ENCODE results near the gene INAVA.
A peak's percentile ranks its signal among the peaks of the same experiment; 100 is the strongest.

INAVA gene

DNA sequence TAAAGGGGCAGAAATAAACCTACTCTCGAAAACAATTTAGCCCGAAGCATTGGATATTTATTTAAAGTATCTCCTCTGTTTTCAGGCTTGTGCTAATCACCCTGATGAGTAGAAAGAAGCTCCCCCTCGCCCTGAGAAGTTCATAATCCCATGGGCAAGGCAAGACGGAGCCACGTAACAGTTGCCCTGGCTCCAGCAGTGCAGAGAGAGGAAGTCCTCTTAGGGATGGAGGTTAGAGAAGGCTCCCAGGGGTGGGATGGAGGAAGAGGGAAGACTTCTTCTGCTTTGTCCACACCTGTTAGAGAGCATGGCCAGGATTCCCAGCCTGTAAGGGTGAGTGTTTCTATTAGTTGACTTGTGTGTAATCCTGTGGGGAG lies 25.3 kb upstream of the INAVA start:
- no peak overlapping the region for H2AFZ ChIP-seq (ENCODE audit: low read depth)
- no peak overlapping the region for H3K9ac ChIP-seq
- H3K36me3 ChIP-seq (ENCODE audit: insufficient read depth), result no peaks in the 10 kb centered on the region
- peaks cover 52% of the 10 kb centered on the region for H3K4me1 ChIP-seq (ENCODE audit: low read depth, poor library complexity, severe bottlenecking)
- TF ChIP-seq, protein P1, sequence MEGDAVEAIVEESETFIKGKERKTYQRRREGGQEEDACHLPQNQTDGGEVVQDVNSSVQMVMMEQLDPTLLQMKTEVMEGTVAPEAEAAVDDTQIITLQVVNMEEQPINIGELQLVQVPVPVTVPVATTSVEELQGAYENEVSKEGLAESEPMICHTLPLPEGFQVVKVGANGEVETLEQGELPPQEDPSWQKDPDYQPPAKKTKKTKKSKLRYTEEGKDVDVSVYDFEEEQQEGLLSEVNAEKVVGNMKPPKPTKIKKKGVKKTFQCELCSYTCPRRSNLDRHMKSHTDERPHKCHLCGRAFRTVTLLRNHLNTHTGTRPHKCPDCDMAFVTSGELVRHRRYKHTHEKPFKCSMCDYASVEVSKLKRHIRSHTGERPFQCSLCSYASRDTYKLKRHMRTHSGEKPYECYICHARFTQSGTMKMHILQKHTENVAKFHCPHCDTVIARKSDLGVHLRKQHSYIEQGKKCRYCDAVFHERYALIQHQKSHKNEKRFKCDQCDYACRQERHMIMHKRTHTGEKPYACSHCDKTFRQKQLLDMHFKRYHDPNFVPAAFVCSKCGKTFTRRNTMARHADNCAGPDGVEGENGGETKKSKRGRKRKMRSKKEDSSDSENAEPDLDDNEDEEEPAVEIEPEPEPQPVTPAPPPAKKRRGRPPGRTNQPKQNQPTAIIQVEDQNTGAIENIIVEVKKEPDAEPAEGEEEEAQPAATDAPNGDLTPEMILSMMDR (conservative IDR thresholded peaks at IDR 0.05; ENCODE audit: low read depth, low read length), result no peak
- no peaks in the 10 kb centered on the region for H3K27me3 ChIP-seq (ENCODE audit: insufficient read depth, low read depth)
- no peaks in the 10 kb centered on the region for H4K20me1 ChIP-seq (ENCODE audit: insufficient read depth)
- no peaks in the 10 kb centered on the region for H3K79me2 ChIP-seq (ENCODE audit: insufficient read depth, low read depth)
- H3K4me2 ChIP-seq, result peak overlapping the region; percentile 7; the same call in 1 of the 2 replicates
- no peak overlapping the region for H3K4me3 ChIP-seq (IDR thresholded peaks at IDR 0.05; ENCODE audit: insufficient read depth, low read depth, low read length)
- no peak overlapping the region for H3K27ac ChIP-seq

DNA sequence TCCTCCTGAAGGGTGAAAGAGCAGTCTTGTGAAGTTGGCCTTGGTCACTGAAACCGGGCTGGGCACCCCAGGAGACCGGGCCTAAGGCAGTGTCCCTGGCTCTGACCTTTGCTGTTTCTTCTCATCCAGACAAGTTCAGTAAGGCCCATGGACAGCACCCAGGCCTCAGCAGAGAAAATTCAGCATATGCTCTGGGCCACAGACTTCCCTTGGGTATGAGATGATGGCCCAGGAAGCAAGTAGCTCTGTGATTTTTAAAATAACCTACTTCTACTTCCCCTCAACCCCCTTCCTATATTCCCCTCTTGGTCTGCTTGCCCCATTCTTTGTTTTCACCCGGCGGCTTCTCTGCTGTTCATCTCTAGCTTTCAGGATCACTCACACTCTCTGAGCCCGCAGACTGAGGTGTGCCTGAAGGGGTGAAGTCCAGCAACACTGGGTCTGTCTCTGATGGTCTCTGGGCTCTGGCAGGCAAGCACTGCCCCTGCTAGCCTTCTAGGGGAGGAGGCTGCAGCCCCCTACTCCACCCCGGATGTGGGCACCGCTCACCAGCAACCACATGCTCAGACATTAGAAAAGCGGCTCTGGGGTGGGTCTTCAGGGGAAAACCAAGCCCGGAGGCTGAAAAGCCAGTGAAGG lies 24.8 kb upstream of the INAVA start:
- H3K27ac ChIP-seq, result no peak overlapping the region
- H3K9ac ChIP-seq, result no peak overlapping the region
- no peaks in the 10 kb centered on the region for H3K36me3 ChIP-seq (ENCODE audit: insufficient read depth)
- peaks cover 52% of the 10 kb centered on the region for H3K4me1 ChIP-seq (ENCODE audit: low read depth, poor library complexity, severe bottlenecking)
- no peak overlapping the region for H2AFZ ChIP-seq (ENCODE audit: low read depth)
- TF ChIP-seq, protein P1 (conservative IDR thresholded peaks at IDR 0.05; ENCODE audit: low read depth, low read length), result no peak
- H3K4me3 ChIP-seq (IDR thresholded peaks at IDR 0.05; ENCODE audit: insufficient read depth, low read depth, low read length), result no peak overlapping the region
- H4K20me1 ChIP-seq (ENCODE audit: insufficient read depth), result no peaks in the 10 kb centered on the region
- no peaks in the 10 kb centered on the region for H3K27me3 ChIP-seq (ENCODE audit: insufficient read depth, low read depth)
- peak overlapping the region; percentile 7; the same call in 1 of the 2 replicates for H3K4me2 ChIP-seq
- no peaks in the 10 kb centered on the region for H3K79me2 ChIP-seq (ENCODE audit: insufficient read depth, low read depth)

DNA sequence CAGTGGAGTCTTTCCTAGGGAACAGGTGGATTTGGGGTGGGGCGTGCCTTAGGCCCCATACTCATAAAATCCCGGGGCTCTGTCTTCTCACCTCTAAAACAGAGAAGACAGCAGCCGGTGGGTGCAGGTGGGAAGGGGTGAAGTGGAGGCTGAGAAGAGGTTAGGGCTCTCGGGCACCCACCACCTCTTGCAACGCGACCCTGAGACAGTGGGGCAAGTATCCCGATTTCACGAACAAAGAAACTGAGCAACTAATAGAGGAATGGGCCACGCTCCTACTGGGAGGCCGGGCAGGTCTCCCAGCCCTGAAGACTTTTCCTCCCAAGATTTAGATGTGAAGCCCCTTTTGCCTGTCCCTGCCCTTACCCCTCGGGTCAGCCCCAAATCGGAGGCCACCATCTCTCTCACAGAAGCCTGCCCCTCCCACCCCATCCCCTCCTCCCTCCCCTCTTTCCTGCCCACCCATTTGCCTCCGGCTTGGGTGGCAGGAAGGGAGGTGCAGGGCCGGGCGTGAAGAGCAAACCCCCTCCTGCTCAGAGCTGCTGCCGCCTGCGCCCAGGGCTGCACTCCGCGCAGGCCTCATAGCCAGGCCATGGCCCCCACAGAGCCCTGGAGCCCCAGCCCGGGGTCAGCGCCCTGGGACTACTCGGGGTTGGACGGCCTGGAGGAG lies 22.1 kb upstream of the INAVA start, which contains the start of gene GPR25:
Gene GPR25, plus strand, starts transcription at position 536 of the 670 bp plus-strand sequence. Its CDS starts 57 bp downstream, at position 593.
- no peaks in the 10 kb centered on the region for H4K20me1 ChIP-seq (ENCODE audit: insufficient read depth)
- H3K4me2 ChIP-seq, result no peak within 1 kb of the TSS
- H3K79me2 ChIP-seq (ENCODE audit: insufficient read depth, low read depth), result no peaks in the 10 kb centered on the region
- no peak within 1 kb of the TSS for H2AFZ ChIP-seq (ENCODE audit: low read depth)
- peaks cover 40% of the 10 kb centered on the region for H3K4me1 ChIP-seq (ENCODE audit: low read depth, poor library complexity, severe bottlenecking)
- no peak within 1 kb of the TSS for H3K9ac ChIP-seq
- H3K27ac ChIP-seq, result no peak within 1 kb of the TSS
- no peaks in the 10 kb centered on the region for H3K36me3 ChIP-seq (ENCODE audit: insufficient read depth)
- H3K27me3 ChIP-seq (ENCODE audit: insufficient read depth, low read depth), result no peaks in the 10 kb centered on the region
- H3K4me3 ChIP-seq (IDR thresholded peaks at IDR 0.05; ENCODE audit: insufficient read depth, low read depth, low read length), result no peak within 1 kb of the TSS
- TF ChIP-seq, protein P1 (conservative IDR thresholded peaks at IDR 0.05; ENCODE audit: low read depth, low read length), result no peak

DNA sequence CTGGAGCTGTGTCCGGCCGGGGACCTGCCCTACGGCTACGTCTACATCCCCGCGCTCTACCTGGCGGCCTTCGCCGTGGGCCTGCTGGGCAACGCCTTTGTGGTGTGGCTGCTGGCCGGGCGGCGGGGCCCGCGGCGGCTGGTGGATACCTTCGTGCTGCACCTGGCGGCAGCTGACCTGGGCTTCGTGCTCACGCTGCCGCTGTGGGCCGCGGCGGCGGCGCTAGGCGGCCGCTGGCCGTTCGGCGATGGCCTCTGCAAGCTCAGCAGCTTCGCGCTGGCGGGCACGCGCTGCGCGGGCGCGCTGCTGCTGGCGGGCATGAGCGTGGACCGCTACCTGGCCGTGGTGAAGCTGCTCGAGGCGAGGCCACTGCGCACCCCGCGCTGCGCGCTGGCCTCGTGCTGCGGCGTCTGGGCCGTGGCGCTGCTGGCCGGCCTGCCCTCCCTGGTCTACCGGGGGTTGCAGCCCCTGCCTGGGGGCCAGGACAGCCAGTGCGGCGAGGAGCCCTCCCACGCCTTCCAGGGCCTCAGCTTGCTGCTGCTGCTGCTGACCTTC lies 21.5 kb upstream of the INAVA start:
- Histone ChIP-seq H3K79me2 (ENCODE audit: insufficient read depth, low read depth) (no peaks in the 10 kb centered on the region), H3K4me3 (IDR thresholded peaks at IDR 0.05; ENCODE audit: insufficient read depth, low read depth, low read length) (no peak overlapping the region), H3K4me1 (ENCODE audit: low read depth, poor library complexity, severe bottlenecking) (peaks cover 40% of the 10 kb centered on the region), H2AFZ (ENCODE audit: low read depth) (no peak overlapping the region), H3K36me3 (ENCODE audit: insufficient read depth) (no peaks in the 10 kb centered on the region), H3K4me2 (no peak overlapping the region), H3K9ac (no peak overlapping the region), H3K27ac (no peak overlapping the region), H3K27me3 (ENCODE audit: insufficient read depth, low read depth) (no peaks in the 10 kb centered on the region), H4K20me1 (ENCODE audit: insufficient read depth) (no peaks in the 10 kb centered on the region)
- TF ChIP-seq, protein P1 (conservative IDR thresholded peaks at IDR 0.05; ENCODE audit: low read depth, low read length), result no peak
